Parathyroid adenoma (tissue), 2 donors: ENCODE data around the gene ADSL.

Source experiments
- H2AFZ ChIP-seq: fragments of 300-600 bp; sonication (generic); one replicate; pipeline ENCODE4 v1.7.0; 2017; ENCODE audit warnings: antibody characterized with exemption, mild to moderate bottlenecking
- H3K27ac ChIP-seq: fragments of 300-600 bp; sonication (generic); one replicate; pipeline ENCODE4 v1.7.0; 2017
- H3K27me3 ChIP-seq: fragments of 300-600 bp; sonication (generic); one replicate; pipeline ENCODE4 v1.7.0; 2017; ENCODE audit warnings: low read length; ENCODE audit not compliant: control insufficient read depth, insufficient read depth
- H3K36me3 ChIP-seq: fragments of 300-600 bp; sonication (generic); one replicate; pipeline ENCODE4 v1.7.0; 2017; ENCODE audit warnings: low read length; ENCODE audit not compliant: control insufficient read depth, insufficient read depth
- H3K4me1 ChIP-seq: fragments of 300-600 bp; sonication (generic); one replicate; pipeline ENCODE4 v1.7.0; 2017; ENCODE audit warnings: control low read depth
- H3K4me2 ChIP-seq: fragments of 300-600 bp; sonication (generic); one replicate; pipeline ENCODE4 v1.7.0; 2017; ENCODE audit warnings: low read length
- H3K4me3 ChIP-seq: fragments of 300-600 bp; sonication (generic); one replicate; pipeline ENCODE4 v1.7.0; 2017; ENCODE audit warnings: low read depth, low read length
- H3K79me2 ChIP-seq: fragments of 300-600 bp; sonication (generic); one replicate; pipeline ENCODE4 v1.7.0; 2017; ENCODE audit warnings: control low read depth
- H3K9ac ChIP-seq: fragments of 300-600 bp; sonication (generic); one replicate; pipeline ENCODE4 v1.7.0; 2017; ENCODE audit warnings: mild to moderate bottlenecking
- H3K9me3 ChIP-seq: fragments of 300-600 bp; sonication (generic); one replicate; pipeline ENCODE4 v1.7.0; 2017; ENCODE audit warnings: low read length; ENCODE audit not compliant: control insufficient read depth
- TF ChIP-seq, protein P1 (sequence below): fragments of 300-600 bp; sonication (generic); IDR thresholded peaks from one replicate; pipeline ENCODE4 v1.7.0; 2017; ENCODE audit warnings: antibody characterized with exemption, mild to moderate bottlenecking
- donor health status: primary hyperparathyroidism.

ADSL gene

DNA sequence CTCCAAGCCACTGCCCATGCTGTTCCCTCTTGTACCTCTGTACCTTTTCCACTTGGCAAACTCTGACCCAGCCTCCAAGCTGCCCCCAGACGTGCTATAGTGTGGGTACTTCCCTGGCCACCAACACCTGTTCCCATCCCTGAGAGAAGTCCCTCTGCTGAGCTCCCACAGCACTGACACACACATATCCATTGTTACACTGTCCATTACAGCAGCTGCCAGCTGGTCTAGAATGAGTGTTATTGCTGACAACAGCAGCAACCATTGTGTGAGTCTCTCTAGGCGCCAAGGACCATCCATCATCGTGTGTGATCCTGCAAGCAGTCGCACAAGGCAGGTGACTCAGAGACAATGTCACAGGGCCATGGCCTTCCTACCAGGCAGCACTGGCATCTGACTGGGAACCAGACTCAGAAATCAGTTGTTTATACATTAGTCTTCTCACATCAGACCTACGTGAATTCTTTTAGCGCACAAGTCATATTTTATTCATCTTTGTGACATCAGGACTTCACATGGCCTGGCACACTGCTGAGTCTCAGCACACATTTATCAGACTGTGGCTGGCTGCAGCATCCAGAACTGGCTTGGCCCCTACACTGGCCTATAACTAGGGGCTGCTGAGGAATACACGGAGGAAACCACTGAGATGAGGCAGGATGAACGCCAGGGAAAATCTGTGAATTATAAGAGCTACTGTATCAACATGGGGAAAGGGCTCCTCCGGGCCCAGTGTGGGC lies 80.5 kb downstream of the ADSL start:
- no peak overlapping the region for H2AFZ ChIP-seq
- no peak overlapping the region for H3K4me3 ChIP-seq
- no peaks in the 10 kb centered on the region for H3K36me3 ChIP-seq
- H3K4me2 ChIP-seq, result no peak overlapping the region
- no peaks in the 10 kb centered on the region for H3K9me3 ChIP-seq
- H3K27me3 ChIP-seq, result no peaks in the 10 kb centered on the region
- H3K79me2 ChIP-seq, result no peaks in the 10 kb centered on the region
- H3K27ac ChIP-seq, result no peak overlapping the region
- H3K9ac ChIP-seq, result no peak overlapping the region
- no peaks in the 10 kb centered on the region for H3K4me1 ChIP-seq
- TF ChIP-seq, protein P1, sequence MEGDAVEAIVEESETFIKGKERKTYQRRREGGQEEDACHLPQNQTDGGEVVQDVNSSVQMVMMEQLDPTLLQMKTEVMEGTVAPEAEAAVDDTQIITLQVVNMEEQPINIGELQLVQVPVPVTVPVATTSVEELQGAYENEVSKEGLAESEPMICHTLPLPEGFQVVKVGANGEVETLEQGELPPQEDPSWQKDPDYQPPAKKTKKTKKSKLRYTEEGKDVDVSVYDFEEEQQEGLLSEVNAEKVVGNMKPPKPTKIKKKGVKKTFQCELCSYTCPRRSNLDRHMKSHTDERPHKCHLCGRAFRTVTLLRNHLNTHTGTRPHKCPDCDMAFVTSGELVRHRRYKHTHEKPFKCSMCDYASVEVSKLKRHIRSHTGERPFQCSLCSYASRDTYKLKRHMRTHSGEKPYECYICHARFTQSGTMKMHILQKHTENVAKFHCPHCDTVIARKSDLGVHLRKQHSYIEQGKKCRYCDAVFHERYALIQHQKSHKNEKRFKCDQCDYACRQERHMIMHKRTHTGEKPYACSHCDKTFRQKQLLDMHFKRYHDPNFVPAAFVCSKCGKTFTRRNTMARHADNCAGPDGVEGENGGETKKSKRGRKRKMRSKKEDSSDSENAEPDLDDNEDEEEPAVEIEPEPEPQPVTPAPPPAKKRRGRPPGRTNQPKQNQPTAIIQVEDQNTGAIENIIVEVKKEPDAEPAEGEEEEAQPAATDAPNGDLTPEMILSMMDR, result no peak

DNA sequence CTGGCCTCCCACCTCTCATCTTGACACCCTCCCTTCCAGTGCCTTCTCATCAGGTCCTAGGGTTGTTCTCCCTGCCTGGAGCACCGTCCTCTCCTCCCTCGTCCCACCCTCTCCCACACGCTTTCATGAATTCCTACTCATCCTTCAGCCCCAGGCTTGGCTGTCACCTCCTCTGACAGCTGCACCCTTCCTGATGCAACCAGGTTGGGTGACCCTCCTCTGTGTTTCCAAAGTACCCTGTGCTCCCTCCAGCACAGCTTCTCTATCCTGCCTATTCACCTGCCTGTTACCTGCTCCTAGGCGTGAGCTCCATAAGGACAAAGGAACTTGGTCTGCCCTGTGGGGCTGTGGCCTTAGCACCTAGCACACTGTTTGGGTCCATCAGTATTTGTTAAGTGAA lies 82.5 kb downstream of the ADSL start:
- H3K36me3 ChIP-seq, result no peaks in the 10 kb centered on the region
- H3K79me2 ChIP-seq, result no peaks in the 10 kb centered on the region
- TF ChIP-seq, protein P1, result no peak
- H3K27ac ChIP-seq, result no peak overlapping the region
- H3K4me3 ChIP-seq, result no peak overlapping the region
- H2AFZ ChIP-seq, result no peak overlapping the region
- H3K9ac ChIP-seq, result no peak overlapping the region
- no peaks in the 10 kb centered on the region for H3K4me1 ChIP-seq
- no peaks in the 10 kb centered on the region for H3K9me3 ChIP-seq
- H3K4me2 ChIP-seq, result no peak overlapping the region
- no peaks in the 10 kb centered on the region for H3K27me3 ChIP-seq

DNA sequence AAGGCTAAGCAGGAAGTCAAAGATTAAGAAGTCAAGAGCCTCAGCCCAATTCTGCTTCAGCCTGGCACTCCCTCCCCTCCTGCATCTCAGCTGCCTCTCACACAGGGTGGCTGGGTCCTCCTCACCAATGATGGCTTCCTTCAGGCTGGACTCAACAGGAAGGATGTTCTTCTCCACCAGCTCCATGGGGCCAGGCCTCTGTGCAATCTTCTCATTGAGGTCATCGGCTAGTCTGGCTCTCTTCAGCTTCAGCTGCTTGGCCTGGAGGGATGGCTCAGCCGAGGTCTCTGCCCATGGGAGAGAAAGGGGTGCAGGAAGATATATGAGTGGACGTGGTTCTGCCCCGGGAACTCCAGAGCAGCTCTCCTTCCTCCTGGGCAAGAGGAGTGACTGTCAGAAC lies 83.2 kb downstream of the ADSL start:
- Histone ChIP-seq H2AFZ (no peak overlapping the region), H3K27me3 (no peaks in the 10 kb centered on the region), H3K36me3 (no peaks in the 10 kb centered on the region), H3K4me1 (no peaks in the 10 kb centered on the region), H3K4me2 (no peak overlapping the region), H3K4me3 (no peak overlapping the region), H3K79me2 (no peaks in the 10 kb centered on the region), H3K9me3 (no peaks in the 10 kb centered on the region), H3K27ac (no peak overlapping the region), H3K9ac (no peak overlapping the region)
- TF ChIP-seq, protein P1, result no peak

DNA sequence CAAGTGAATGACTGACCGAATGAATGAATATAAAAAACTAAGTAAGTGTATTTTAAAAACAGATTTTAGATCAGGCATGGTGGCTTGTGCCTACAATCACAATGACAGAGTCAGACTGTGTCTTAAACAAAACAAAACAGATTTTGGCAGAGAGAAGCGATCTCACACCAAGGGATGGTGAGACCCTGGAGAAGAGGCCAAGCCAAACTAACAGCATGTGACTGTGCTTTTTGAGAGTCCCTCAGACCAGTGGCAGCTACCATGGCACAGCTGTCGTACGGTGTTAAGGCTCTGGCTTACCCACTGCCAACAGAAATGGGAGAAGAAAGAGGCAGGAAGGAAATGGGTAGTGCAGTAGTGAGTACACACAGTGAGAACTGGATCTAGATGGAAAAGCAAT lies 84.7 kb downstream of the ADSL start:
- no peaks in the 10 kb centered on the region for H3K79me2 ChIP-seq
- H2AFZ ChIP-seq, result no peak overlapping the region
- no peak overlapping the region for H3K4me3 ChIP-seq
- TF ChIP-seq, protein P1, result no peak
- H3K27me3 ChIP-seq, result no peaks in the 10 kb centered on the region
- no peak overlapping the region for H3K27ac ChIP-seq
- H3K36me3 ChIP-seq, result no peaks in the 10 kb centered on the region
- no peaks in the 10 kb centered on the region for H3K9me3 ChIP-seq
- H3K4me1 ChIP-seq, result no peaks in the 10 kb centered on the region
- no peak overlapping the region for H3K9ac ChIP-seq
- no peak overlapping the region for H3K4me2 ChIP-seq

DNA sequence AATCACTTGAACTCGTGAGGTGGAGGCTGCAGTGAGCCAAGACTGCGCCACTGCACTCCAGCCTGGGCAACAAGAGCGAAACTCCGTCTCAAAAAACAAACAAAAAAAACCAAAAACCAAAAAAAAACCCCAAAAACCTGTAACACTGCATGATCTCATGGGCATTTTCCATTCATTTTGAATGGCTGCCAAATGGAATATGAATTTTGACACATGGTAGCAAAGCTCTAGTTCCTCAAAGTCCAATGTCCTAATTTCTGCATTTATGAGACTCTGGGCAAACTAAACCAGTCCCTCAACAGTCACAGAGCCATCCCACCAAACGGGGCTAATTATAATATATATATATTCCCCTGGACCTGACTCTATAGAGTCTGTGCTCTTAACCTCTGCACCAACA lies 85.9 kb downstream of the ADSL start:
- TF ChIP-seq, protein P1, result no peak
- Histone ChIP-seq H3K36me3 (no peaks in the 10 kb centered on the region), H3K9ac (no peak overlapping the region), H3K4me3 (no peak overlapping the region), H3K79me2 (no peaks in the 10 kb centered on the region), H3K4me2 (no peak overlapping the region), H3K27me3 (no peaks in the 10 kb centered on the region), H3K4me1 (no peaks in the 10 kb centered on the region), H2AFZ (no peak overlapping the region), H3K9me3 (no peaks in the 10 kb centered on the region), H3K27ac (no peak overlapping the region)
